Measurements from ENCODE around the gene CLIC4. TPM values are rescaled to one million over a fixed set of nuclear protein-coding genes. Genes with fewer than 3 reads are reported as not detected.

Gene CLIC4
- total RNA-seq, 1 experiment from 2014 or later = 230 TPM

- no peak overlapping the region for H3K4ac ChIP-seq (ENCODE audit: low read depth, low read length)
- Mint-ChIP-seq H3K9me3 (no peaks in the 10 kb centered on the region), H3K4me3 (no peak overlapping the region), H3K27ac (no peak overlapping the region), H3K36me3 (ENCODE audit: insufficient read depth in 1 of 3, low read depth in 3 of 3) (peaks cover 0 to 8% (median 3%) of the 10 kb centered on the region in 3 experiments; a peak in 4 of 7 replicates), H3K27me3 (ENCODE audit: low read depth) (no peaks in the 10 kb centered on the region), H3K4me1 (peaks cover 6 to 12% of the 10 kb centered on the region in 2 experiments; a peak in 3 of 4 replicates)
- no peak overlapping the region for H2BK15ac ChIP-seq (ENCODE audit: low read depth, low read length)
- H4K91ac ChIP-seq (ENCODE audit: insufficient read length, low read depth, low read length) = no peak overlapping the region
- H3K4me1 ChIP-seq (ENCODE audit: insufficient read depth, low read length) = no peaks in the 10 kb centered on the region
- H3K9me3 ChIP-seq (ENCODE audit: control insufficient read depth, low read depth, low read length) = no peaks in the 10 kb centered on the region
- no peak overlapping the region for H4K8ac ChIP-seq (replicated peaks; ENCODE audit: insufficient read length, low read depth, low read length)
- H3K79me1 ChIP-seq (ENCODE audit: insufficient read depth, low read depth, low read length, poor library complexity, severe bottlenecking) = peaks cover 17% of the 10 kb centered on the region
- no peak overlapping the region for H2BK12ac ChIP-seq (ENCODE audit: insufficient read length, low read depth, low read length)
- no peak overlapping the region for H2BK120ac ChIP-seq (ENCODE audit: low read depth, low read length, poor library complexity, severe bottlenecking)
- H3K23me2 ChIP-seq (ENCODE audit: insufficient read length, low read depth, low read length, poor library complexity, severe bottlenecking) = no peaks in the 10 kb centered on the region
- DNase-seq = no peak
- H4K20me1 ChIP-seq (ENCODE audit: control insufficient read depth, insufficient read depth, insufficient read length) = no peaks in the 10 kb centered on the region
- no peak overlapping the region for H3K4me2 ChIP-seq (ENCODE audit: insufficient read depth, insufficient read length, low read length)
- H3K79me2 ChIP-seq (ENCODE audit: insufficient read depth, low read length) = peaks cover 25% of the 10 kb centered on the region; the same call in 1 of the 2 replicates
- no peak overlapping the region for H3K14ac ChIP-seq (ENCODE audit: insufficient read depth, low read length)
- no peak overlapping the region for H3K27ac ChIP-seq (ENCODE audit: insufficient read length, low read depth, low read length)
- H4K5ac ChIP-seq (ENCODE audit: insufficient read length, low read depth, low read length) = no peak overlapping the region
- H3K9ac ChIP-seq (ENCODE audit: extremely low read depth, insufficient read length, low read length) = no peak overlapping the region
- no peak overlapping the region for H3K23ac ChIP-seq (ENCODE audit: insufficient read length, low read depth, low read length)
- no peaks in the 10 kb centered on the region for H3K27me3 ChIP-seq (ENCODE audit: insufficient read depth, low read length)
- no peak overlapping the region for H2AFZ ChIP-seq (ENCODE audit: low read length)
- no peak overlapping the region for H2AK5ac ChIP-seq (ENCODE audit: insufficient read length, low read length)
- no peak overlapping the region for H3K56ac ChIP-seq (ENCODE audit: insufficient read length, low read depth, low read length)
- H3T11ph ChIP-seq (ENCODE audit: low read length) = no peak overlapping the region
- H2BK20ac ChIP-seq (ENCODE audit: low read depth, low read length, poor library complexity, severe bottlenecking) = no peak overlapping the region
- H2BK5ac ChIP-seq (ENCODE audit: insufficient read length, low read length) = no peak overlapping the region
- TF ChIP-seq, protein P1, sequence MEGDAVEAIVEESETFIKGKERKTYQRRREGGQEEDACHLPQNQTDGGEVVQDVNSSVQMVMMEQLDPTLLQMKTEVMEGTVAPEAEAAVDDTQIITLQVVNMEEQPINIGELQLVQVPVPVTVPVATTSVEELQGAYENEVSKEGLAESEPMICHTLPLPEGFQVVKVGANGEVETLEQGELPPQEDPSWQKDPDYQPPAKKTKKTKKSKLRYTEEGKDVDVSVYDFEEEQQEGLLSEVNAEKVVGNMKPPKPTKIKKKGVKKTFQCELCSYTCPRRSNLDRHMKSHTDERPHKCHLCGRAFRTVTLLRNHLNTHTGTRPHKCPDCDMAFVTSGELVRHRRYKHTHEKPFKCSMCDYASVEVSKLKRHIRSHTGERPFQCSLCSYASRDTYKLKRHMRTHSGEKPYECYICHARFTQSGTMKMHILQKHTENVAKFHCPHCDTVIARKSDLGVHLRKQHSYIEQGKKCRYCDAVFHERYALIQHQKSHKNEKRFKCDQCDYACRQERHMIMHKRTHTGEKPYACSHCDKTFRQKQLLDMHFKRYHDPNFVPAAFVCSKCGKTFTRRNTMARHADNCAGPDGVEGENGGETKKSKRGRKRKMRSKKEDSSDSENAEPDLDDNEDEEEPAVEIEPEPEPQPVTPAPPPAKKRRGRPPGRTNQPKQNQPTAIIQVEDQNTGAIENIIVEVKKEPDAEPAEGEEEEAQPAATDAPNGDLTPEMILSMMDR (conservative IDR thresholded peaks at IDR 0.05) = no peak
- H3K18ac ChIP-seq (ENCODE audit: insufficient read length, low read depth, low read length) = no peak overlapping the region
These were observed 45.2 kb downstream of the CLIC4 start for GRCh38 chr1:24790490-24790889.

Data from H9 (cell line).